Measurements from ENCODE around the gene PRR20G. TPM values are rescaled to one million over a fixed set of nuclear protein-coding genes. Genes with fewer than 3 reads are reported as not detected.

The PRR20G gene
- total RNA-seq (2012; rRNA removed), result not detected in 2 replicates
- polyA plus RNA-seq (2012; rRNA removed), result not detected in 2 replicates
- not detected in 2 replicates for polyA plus RNA-seq (2012; cell fraction: cytosol; rRNA removed)
- not detected in 2 replicates for polyA plus RNA-seq (2012; cell fraction: nucleus; rRNA removed; ENCODE audit: low replicate concordance)
- Bru-seq, nascent RNA, result not detected
- BruChase-seq, experiment 1, labeled RNA remaining after a 6-hour chase, result not detected
- BruChase-seq, experiment 2, labeled RNA remaining after a 2-hour chase, result not detected
- long read RNA-seq, result 0 reads

DNA sequence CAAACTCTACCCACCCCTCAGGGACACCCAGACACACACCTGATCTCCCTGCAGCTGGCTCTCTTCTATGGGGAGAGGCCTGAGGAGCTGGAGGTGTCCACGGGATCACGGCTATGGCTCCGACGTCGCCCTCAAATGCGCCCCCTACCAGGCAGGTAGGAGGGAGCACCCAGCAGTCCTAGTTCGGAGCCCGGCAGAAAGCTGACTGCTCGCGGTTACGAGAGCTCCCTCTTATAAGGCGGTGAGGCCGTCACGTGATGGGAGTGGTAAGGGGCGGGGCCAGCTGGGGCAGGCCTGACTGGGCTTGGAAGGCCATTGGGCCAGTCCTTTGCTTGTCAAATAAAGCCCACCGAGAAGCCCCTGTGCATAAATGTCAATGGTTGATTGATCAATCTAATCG is at the start of gene PRR20G:
TSS of gene PRR20G (minus strand) at position 207 of the 400 bp plus-strand sequence. CDS start 681 bp downstream, outside the sequence.
- no peak within 1 kb of the TSS for H3K4ac ChIP-seq (ENCODE audit: low read depth, low read length)
- H3K56ac ChIP-seq (ENCODE audit: extremely low read depth, insufficient read depth, low read length), result no peak within 1 kb of the TSS
- H3K4me1 ChIP-seq (ENCODE audit: control insufficient read depth, insufficient read depth, low read length), result no peaks in the 10 kb centered on the region
- no peak within 1 kb of the TSS for H2AK5ac ChIP-seq (ENCODE audit: low read depth, low read length)
- no peak within 1 kb of the TSS for H2BK120ac ChIP-seq (ENCODE audit: low read depth, low read length)
- in situ Hi-C loops (cut with MboI; ENCODE audit: low sequenced_read_pairs), result no loop called here
- H4K91ac ChIP-seq (ENCODE audit: insufficient read depth, low read depth, low read length), result no peak within 1 kb of the TSS
- H3K4me2 ChIP-seq (ENCODE audit: low read depth, low read length), result no peak within 1 kb of the TSS
- intact Hi-C loops (cut with micrococcal nuclease), result no loop called here
- H4K8ac ChIP-seq (ENCODE audit: low read depth in 2 of 2, low read length in 2 of 2), result no peak within 1 kb of the TSS
- no peaks in the 10 kb centered on the region for H3K9me1 ChIP-seq (ENCODE audit: insufficient read depth, low read length)
- TF ChIP-seq MAZ (IDR thresholded peaks at IDR 0.05; ENCODE audit: borderline replicate concordance, low read depth, low read length) (no peak), RCOR1 (IDR thresholded peaks at IDR 0.05; ENCODE audit: insufficient replicate concordance, low read length) (no peak), MXI1 (IDR thresholded peaks at IDR 0.05; ENCODE audit: borderline replicate concordance, low read depth, low read length) (no peak), CTCF (conservative IDR thresholded peaks at IDR 0.05; ENCODE audit: low read depth, low read length) (no peak), BHLHE40 (IDR thresholded peaks at IDR 0.05; ENCODE audit: low read depth, low read length) (no peak), NFE2L2 (IDR thresholded peaks at IDR 0.05; ENCODE audit: low read depth, low read length) (no peak), CEBPB (IDR thresholded peaks at IDR 0.05; ENCODE audit: low read depth, low read length) (no peak), RFX5 (IDR thresholded peaks at IDR 0.05; ENCODE audit: low read depth, low read length) (no peak), SMC3 (IDR thresholded peaks at IDR 0.05; ENCODE audit: low read depth, low read length) (no peak), POLR2A (IDR thresholded peaks at IDR 0.05; ENCODE audit: low read depth, low read length) (no peak), RAD21 (IDR thresholded peaks at IDR 0.05; ENCODE audit: low read length) (no peak), USF2 (IDR thresholded peaks at IDR 0.05; ENCODE audit: low read depth, low read length) (no peak), MAFK (IDR thresholded peaks at IDR 0.05; ENCODE audit: low read depth, low read length) (no peak), CHD1 (IDR thresholded peaks at IDR 0.05; ENCODE audit: low read depth, low read length) (no peak), ELK1 (IDR thresholded peaks at IDR 0.05; ENCODE audit: borderline replicate concordance, low read depth, low read length) (no peak)
- no peak within 1 kb of the TSS for H3K18ac ChIP-seq (ENCODE audit: low read depth, low read length)
- H3K79me1 ChIP-seq (ENCODE audit: low read depth in 1 of 2, low read length in 2 of 2), result no peaks in the 10 kb centered on the region
- no peak within 1 kb of the TSS for H3K4me3 ChIP-seq (ENCODE audit: insufficient read depth, low read depth, low read length)
- no peaks in the 10 kb centered on the region for H4K20me1 ChIP-seq (ENCODE audit: insufficient read depth, low read length)
- H4K5ac ChIP-seq (ENCODE audit: low read depth, low read length), result no peak within 1 kb of the TSS
- H3K27ac ChIP-seq (ENCODE audit: insufficient read depth, low read length), result no peak within 1 kb of the TSS
- H2AK9ac ChIP-seq (replicated peaks; ENCODE audit: low read depth, low read length, poor library complexity), result peak within 1 kb of the TSS; percentile 42
- no peak within 1 kb of the TSS for H3K23ac ChIP-seq (ENCODE audit: low read depth, low read length)
- H3K14ac ChIP-seq (replicated peaks; ENCODE audit: low read depth, low read length), result no peak within 1 kb of the TSS
- DNase-seq (no peak), ATAC-seq (ENCODE audit: low read depth) (no peak)
- ChIA-PET POLR2A (ENCODE audit: unreplicated experiment) (no interaction called here), CTCF (no interaction called here)
- dilution Hi-C loops (cut with HindIII; ENCODE audit: low sequenced_read_pairs, unreplicated experiment), result no loop called here
- no peak within 1 kb of the TSS for H2BK5ac ChIP-seq (ENCODE audit: low read depth, low read length, poor library complexity, severe bottlenecking)
- no peaks in the 10 kb centered on the region for H3K36me3 ChIP-seq (ENCODE audit: control insufficient read depth, insufficient read depth, low read length)
- BruUV-seq (replicated peaks), result no TSS peak
- H3K9ac ChIP-seq (ENCODE audit: low read depth, low read length), result no peak within 1 kb of the TSS
- no peaks in the 10 kb centered on the region for H3K9me3 ChIP-seq (ENCODE audit: control insufficient read depth, insufficient read depth, low read length)
- no peak within 1 kb of the TSS for H2BK15ac ChIP-seq (ENCODE audit: low read depth, low read length)
- H2AFZ ChIP-seq (replicated peaks; ENCODE audit: low read length, poor library complexity), result no peak within 1 kb of the TSS
- H2BK20ac ChIP-seq (ENCODE audit: low read depth, low read length), result no peak within 1 kb of the TSS
- H3K27me3 ChIP-seq (ENCODE audit: control insufficient read depth, insufficient read depth, low read length), result no peaks in the 10 kb centered on the region
- WGBS, 2 experiments (ENCODE audit: extremely low coverage in 2 of 2, insufficient read length in 1 of 2), result 57% methylated on average over 6 of the region's 17 CpGs; no CpG with 5 or more reads in 1 of the 2 experiments

Measured in IMR-90 (cell line).